HL-60 (cell line): ENCODE data around the gene PLEKHG2.
A peak's percentile ranks its signal among the peaks of the same experiment; 100 is the strongest.

Experiments
- DNase-seq, 2 experiments: peaks; one replicate each; pipeline ENCODE4 v3.0.0-alpha.2; 2010 to 2020; ENCODE audit warnings: low read depth in 1 of 2, low spot score in 1 of 2
- H3K27ac ChIP-seq: fragments of 250-450 bp; sonication (Bioruptor Pico); replicated peaks from 2 replicates; pipeline ENCODE4 v1.5.1; 2020; ENCODE audit warnings: mild to moderate bottlenecking, moderate library complexity
- H3K27me3 ChIP-seq: fragments of 250-450 bp; sonication (Bioruptor Pico); 2 replicates; pipeline ENCODE4 v1.5.1; 2021; ENCODE audit warnings: mild to moderate bottlenecking, moderate library complexity; ENCODE audit not compliant: insufficient read depth, poor library complexity, severe bottlenecking
- H3K4me3 ChIP-seq: replicated peaks from 2 replicates; pipeline ENCODE4 v1.5.1; 2011; ENCODE audit warnings: mild to moderate bottlenecking, control low read depth, low read length; ENCODE audit not compliant: insufficient read depth
- GABPA ChIP-seq: IDR thresholded peaks from 2 replicates; pipeline ENCODE4 v1.6.1; 2012; ENCODE audit warnings: low read depth
- POLR2AphosphoS5 ChIP-seq: IDR thresholded peaks from 2 replicates; pipeline ENCODE4 v1.6.1; 2012; ENCODE audit warnings: low read depth
- SPI1 ChIP-seq: IDR thresholded peaks from 2 replicates; pipeline ENCODE4 v1.6.1; 2012; ENCODE audit warnings: low read depth, mild to moderate bottlenecking, borderline replicate concordance
- TF ChIP-seq, protein P1 (sequence below): IDR thresholded peaks from 2 replicates; pipeline ENCODE4 v1.6.1; 2012; ENCODE audit warnings: low read depth; ENCODE audit not compliant: insufficient replicate concordance
- TF ChIP-seq, protein P2 (sequence below): IDR thresholded peaks from one replicate; pipeline ENCODE4 v1.5.1; 2011; ENCODE audit warnings: low read length, control low read depth, inconsistent platforms; ENCODE audit not compliant: insufficient read depth

Gene PLEKHG2

DNA sequence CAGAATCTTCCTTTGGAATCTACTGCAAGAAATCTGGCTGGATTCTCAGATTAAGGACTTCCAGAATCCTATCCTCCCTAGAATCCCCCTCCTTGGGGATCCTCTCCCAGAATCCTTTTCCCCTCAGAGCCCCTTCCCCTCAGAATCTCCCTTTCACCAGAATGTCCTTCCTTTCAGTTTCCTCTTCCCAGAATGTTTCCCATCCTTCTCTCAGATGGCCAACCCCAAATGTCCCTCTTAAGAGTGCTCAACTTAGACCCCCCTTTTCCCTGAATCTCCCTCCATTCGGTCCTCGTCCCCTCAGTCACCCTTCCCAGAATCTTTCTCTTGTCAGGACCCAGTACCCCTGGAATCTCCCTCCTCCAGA lies 23.9 kb downstream of the PLEKHG2 start:
- Histone ChIP-seq H3K27me3 (no peaks in the 10 kb centered on the region), H3K27ac (peak overlapping the region; percentile 88), H3K4me3 (peak overlapping the region; percentile 46)
- TF ChIP-seq, protein P1, sequence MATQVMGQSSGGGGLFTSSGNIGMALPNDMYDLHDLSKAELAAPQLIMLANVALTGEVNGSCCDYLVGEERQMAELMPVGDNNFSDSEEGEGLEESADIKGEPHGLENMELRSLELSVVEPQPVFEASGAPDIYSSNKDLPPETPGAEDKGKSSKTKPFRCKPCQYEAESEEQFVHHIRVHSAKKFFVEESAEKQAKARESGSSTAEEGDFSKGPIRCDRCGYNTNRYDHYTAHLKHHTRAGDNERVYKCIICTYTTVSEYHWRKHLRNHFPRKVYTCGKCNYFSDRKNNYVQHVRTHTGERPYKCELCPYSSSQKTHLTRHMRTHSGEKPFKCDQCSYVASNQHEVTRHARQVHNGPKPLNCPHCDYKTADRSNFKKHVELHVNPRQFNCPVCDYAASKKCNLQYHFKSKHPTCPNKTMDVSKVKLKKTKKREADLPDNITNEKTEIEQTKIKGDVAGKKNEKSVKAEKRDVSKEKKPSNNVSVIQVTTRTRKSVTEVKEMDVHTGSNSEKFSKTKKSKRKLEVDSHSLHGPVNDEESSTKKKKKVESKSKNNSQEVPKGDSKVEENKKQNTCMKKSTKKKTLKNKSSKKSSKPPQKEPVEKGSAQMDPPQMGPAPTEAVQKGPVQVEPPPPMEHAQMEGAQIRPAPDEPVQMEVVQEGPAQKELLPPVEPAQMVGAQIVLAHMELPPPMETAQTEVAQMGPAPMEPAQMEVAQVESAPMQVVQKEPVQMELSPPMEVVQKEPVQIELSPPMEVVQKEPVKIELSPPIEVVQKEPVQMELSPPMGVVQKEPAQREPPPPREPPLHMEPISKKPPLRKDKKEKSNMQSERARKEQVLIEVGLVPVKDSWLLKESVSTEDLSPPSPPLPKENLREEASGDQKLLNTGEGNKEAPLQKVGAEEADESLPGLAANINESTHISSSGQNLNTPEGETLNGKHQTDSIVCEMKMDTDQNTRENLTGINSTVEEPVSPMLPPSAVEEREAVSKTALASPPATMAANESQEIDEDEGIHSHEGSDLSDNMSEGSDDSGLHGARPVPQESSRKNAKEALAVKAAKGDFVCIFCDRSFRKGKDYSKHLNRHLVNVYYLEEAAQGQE = no peak
- TF ChIP-seq SPI1 (no peak), POLR2AphosphoS5 (no peak), GABPA (no peak)
- TF ChIP-seq, protein P2, sequence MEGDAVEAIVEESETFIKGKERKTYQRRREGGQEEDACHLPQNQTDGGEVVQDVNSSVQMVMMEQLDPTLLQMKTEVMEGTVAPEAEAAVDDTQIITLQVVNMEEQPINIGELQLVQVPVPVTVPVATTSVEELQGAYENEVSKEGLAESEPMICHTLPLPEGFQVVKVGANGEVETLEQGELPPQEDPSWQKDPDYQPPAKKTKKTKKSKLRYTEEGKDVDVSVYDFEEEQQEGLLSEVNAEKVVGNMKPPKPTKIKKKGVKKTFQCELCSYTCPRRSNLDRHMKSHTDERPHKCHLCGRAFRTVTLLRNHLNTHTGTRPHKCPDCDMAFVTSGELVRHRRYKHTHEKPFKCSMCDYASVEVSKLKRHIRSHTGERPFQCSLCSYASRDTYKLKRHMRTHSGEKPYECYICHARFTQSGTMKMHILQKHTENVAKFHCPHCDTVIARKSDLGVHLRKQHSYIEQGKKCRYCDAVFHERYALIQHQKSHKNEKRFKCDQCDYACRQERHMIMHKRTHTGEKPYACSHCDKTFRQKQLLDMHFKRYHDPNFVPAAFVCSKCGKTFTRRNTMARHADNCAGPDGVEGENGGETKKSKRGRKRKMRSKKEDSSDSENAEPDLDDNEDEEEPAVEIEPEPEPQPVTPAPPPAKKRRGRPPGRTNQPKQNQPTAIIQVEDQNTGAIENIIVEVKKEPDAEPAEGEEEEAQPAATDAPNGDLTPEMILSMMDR = no peak
- DNase-seq = no peak

DNA sequence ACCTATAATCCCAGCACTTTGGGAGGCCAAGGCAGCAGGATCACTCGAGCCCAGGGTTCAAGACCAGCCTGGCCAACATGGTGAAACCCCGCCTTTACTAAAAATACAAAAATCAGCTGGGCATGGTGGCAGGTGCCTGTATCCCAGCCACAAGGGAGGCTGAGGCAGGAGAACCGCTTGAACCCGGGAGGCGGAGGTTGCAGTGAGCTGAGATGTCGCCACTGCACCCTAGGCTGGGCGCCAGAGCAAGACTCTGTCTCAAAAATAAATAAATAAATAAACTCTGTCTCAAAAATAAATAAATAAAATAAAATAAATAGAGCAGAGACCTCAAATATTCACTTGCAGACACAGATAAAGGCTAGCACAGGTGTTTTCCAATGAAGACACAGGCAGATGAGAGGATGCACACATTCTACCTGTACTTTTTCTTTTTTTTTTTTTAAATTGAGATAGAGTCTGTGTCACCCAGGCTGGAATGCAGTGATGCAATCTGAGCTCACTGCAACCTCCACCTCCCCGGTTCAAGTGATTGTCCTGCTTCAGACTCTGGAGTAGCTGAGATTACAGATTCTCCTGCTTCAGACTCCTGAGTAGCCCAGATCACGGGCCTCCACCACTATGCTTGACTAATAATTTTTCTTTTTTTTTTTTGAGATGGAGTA lies 25.9 kb downstream of the PLEKHG2 start:
- no peaks in the 10 kb centered on the region for H3K27me3 ChIP-seq
- H3K27ac ChIP-seq = no peak overlapping the region
- no peak overlapping the region for H3K4me3 ChIP-seq
- DNase-seq = no peak
- TF ChIP-seq, protein P2 = no peak
- TF ChIP-seq POLR2AphosphoS5 = no peak
- TF ChIP-seq GABPA = no peak
- TF ChIP-seq, protein P1 = no peak
- TF ChIP-seq SPI1 = no peak

- no peak for TF ChIP-seq POLR2AphosphoS5
- TF ChIP-seq, protein P2 = no peak
- TF ChIP-seq, protein P1 = no peak
- no peak for TF ChIP-seq GABPA
- TF ChIP-seq SPI1 = no peak
- peak overlapping the region; percentile 78 for H3K27ac ChIP-seq
- H3K27me3 ChIP-seq = no peaks in the 10 kb centered on the region
- DNase-seq = no peak
- H3K4me3 ChIP-seq = peak overlapping the region; percentile 81
Observed at GRCh38 chr19:39444598-39445195, 32.2 kb downstream of the PLEKHG2 start.
